ENCODE measurements around the gene TMEM221.

DNA sequence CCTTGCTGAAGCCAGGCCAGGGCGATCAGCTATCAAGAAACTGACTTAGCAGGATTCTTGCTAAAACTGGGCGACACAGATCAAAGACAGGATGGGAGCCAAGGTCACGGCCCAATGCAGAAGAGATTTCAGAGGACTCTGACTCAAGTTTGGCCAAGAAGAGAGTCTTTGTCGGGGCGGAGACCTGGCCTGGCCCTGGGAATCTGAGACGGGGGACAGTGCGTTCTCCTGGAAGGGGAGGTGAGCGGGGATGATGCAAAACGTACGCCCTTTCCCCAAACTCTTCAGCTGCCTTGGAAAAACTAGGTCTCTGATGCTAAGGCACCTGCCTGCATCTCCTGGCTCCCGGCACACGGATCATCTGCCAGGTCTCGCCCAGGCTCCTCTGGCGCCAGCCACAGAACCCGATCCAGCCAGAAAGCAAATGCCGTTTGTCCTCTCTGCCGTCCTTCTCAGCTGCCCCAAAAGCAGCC lies 18.8 kb downstream of the TMEM221 start:
- TF ChIP-seq, protein P1, sequence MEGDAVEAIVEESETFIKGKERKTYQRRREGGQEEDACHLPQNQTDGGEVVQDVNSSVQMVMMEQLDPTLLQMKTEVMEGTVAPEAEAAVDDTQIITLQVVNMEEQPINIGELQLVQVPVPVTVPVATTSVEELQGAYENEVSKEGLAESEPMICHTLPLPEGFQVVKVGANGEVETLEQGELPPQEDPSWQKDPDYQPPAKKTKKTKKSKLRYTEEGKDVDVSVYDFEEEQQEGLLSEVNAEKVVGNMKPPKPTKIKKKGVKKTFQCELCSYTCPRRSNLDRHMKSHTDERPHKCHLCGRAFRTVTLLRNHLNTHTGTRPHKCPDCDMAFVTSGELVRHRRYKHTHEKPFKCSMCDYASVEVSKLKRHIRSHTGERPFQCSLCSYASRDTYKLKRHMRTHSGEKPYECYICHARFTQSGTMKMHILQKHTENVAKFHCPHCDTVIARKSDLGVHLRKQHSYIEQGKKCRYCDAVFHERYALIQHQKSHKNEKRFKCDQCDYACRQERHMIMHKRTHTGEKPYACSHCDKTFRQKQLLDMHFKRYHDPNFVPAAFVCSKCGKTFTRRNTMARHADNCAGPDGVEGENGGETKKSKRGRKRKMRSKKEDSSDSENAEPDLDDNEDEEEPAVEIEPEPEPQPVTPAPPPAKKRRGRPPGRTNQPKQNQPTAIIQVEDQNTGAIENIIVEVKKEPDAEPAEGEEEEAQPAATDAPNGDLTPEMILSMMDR (conservative IDR thresholded peaks at IDR 0.05; ENCODE audit: low read length): no peak
- TF ChIP-seq EZH2phosphoT487 (IDR thresholded peaks at IDR 0.05; ENCODE audit: borderline replicate concordance): no peak
